C4-2B (cell line): ENCODE results near the gene C6orf89.

Source experiments
- ZFX ChIP-seq: fragments of 450-650 bp; IDR thresholded peaks from 2 replicates; pipeline ENCODE4 v1.6.1; 2017
- TF ChIP-seq, protein P1 (sequence below): fragments of 450-650 bp; conservative IDR thresholded peaks from 2 replicates; pipeline ENCODE4 v1.5.1; 2017; ENCODE audit warnings: mild to moderate bottlenecking

DNA sequence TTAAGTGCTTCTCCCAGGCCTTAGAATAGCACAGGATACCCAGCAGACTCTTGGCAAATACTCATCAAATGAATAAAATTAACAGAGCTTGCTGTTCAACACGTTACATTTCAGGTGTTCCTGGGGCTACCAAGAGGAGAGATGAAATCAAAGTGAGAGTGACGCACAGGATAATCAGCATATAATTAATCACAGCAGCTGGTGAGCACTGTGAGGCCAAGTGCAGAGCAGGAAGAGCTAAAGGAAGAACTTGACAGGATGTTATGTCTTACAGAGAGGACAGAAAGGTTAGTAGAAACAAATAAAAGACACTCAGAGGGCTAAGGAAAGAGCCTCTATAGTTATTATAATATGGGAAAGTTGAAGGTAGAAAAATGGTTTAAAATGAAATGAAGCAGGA, 19.9 kb upstream of the C6orf89 start:
- TF ChIP-seq, protein P1, sequence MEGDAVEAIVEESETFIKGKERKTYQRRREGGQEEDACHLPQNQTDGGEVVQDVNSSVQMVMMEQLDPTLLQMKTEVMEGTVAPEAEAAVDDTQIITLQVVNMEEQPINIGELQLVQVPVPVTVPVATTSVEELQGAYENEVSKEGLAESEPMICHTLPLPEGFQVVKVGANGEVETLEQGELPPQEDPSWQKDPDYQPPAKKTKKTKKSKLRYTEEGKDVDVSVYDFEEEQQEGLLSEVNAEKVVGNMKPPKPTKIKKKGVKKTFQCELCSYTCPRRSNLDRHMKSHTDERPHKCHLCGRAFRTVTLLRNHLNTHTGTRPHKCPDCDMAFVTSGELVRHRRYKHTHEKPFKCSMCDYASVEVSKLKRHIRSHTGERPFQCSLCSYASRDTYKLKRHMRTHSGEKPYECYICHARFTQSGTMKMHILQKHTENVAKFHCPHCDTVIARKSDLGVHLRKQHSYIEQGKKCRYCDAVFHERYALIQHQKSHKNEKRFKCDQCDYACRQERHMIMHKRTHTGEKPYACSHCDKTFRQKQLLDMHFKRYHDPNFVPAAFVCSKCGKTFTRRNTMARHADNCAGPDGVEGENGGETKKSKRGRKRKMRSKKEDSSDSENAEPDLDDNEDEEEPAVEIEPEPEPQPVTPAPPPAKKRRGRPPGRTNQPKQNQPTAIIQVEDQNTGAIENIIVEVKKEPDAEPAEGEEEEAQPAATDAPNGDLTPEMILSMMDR: no peak
- TF ChIP-seq ZFX: no peak
